GM23338 (cell line): ENCODE results near the gene PGBD5.

Experiments used
- CREB1 ChIP-seq: fragments of 250-450 bp; sonication (Bioruptor Pico); IDR thresholded peaks from 2 replicates; pipeline ENCODE4 v1.5.0; 2020; ENCODE audit warnings: low read depth, mild to moderate bottlenecking, moderate library complexity
- CTCF ChIP-seq, 2 experiments: fragments of 200-600 bp in 1 of 2; sonication (generic) in 1 of 2; conservative IDR thresholded peaks; 2 replicates each; pipeline versions ENCODE4 v1.5.1 to v1.6.1; 2016 to 2017; ENCODE audit warnings: antibody characterized with exemption in 2 of 2, low read depth in 2 of 2, mild to moderate bottlenecking in 2 of 2, moderate library complexity in 1 of 2
- ETS1 ChIP-seq: IDR thresholded peaks from 2 replicates; pipeline ENCODE4 v1.6.1; 2016; ENCODE audit warnings: antibody characterized with exemption
- EZH2 ChIP-seq: fragments of 200-600 bp; sonication (generic); IDR thresholded peaks from one replicate; pipeline ENCODE4 v1.8.0; 2017; ENCODE audit warnings: antibody characterized with exemption, mild to moderate bottlenecking, low read depth; ENCODE audit not compliant: unreplicated experiment
- EZH2phosphoT487 ChIP-seq: fragments of 200-600 bp; sonication (generic); IDR thresholded peaks from one replicate; pipeline ENCODE4 v1.8.1; 2018; ENCODE audit warnings: antibody characterized with exemption; ENCODE audit not compliant: unreplicated experiment
- JUNB ChIP-seq: IDR thresholded peaks from one replicate; pipeline ENCODE4 v1.6.1; 2016; ENCODE audit warnings: antibody characterized with exemption; ENCODE audit not compliant: unreplicated experiment
- NANOG ChIP-seq: IDR thresholded peaks from 2 replicates; pipeline ENCODE4 v1.6.1; 2016; ENCODE audit warnings: antibody characterized with exemption, borderline replicate concordance
- POLR2AphosphoS5 ChIP-seq: IDR thresholded peaks from 2 replicates; pipeline ENCODE4 v1.6.1; 2016; ENCODE audit warnings: antibody characterized with exemption, low read depth
- REST ChIP-seq: IDR thresholded peaks from one replicate; pipeline ENCODE4 v1.6.1; 2018; ENCODE audit warnings: antibody characterized with exemption; ENCODE audit not compliant: unreplicated experiment
- STAT1 ChIP-seq: IDR thresholded peaks from one replicate; pipeline ENCODE4 v1.6.1; 2016; ENCODE audit warnings: antibody characterized with exemption; ENCODE audit not compliant: unreplicated experiment
- ZNF331 ChIP-seq: fragments of 250-450 bp; sonication (Bioruptor Pico); IDR thresholded peaks from 2 replicates; pipeline ENCODE4 v1.5.0; 2020; ENCODE audit warnings: low read depth, mild to moderate bottlenecking, moderate library complexity
- ZNF462 ChIP-seq: fragments of 250-450 bp; sonication (Bioruptor Pico); IDR thresholded peaks from 2 replicates; pipeline ENCODE4 v1.5.0; 2020; ENCODE audit warnings: mild to moderate bottlenecking, moderate library complexity

- TF ChIP-seq EZH2: no peak
- 0 out of 4 replicates have a peak, but pooled peaks of 1 of the 2 experiments have one; percentile 8 for TF ChIP-seq CTCF (conservative IDR thresholded peaks at IDR 0.05; ENCODE audit: low read depth in 2 of 2)
- no peak for TF ChIP-seq CREB1 (CRISPR knock-in tag)
- no peak for TF ChIP-seq EZH2phosphoT487
- TF ChIP-seq POLR2AphosphoS5: no peak
- no peak for TF ChIP-seq JUNB
- no peak for TF ChIP-seq REST
- TF ChIP-seq ETS1: no peak
- no peak for TF ChIP-seq ZNF331 (CRISPR knock-in tag)
- no peak for TF ChIP-seq STAT1
- TF ChIP-seq ZNF462 (CRISPR knock-in tag): no peak
- TF ChIP-seq NANOG: no peak
These were observed 69.0 kb downstream of the PGBD5 start for GRCh38 chr1:230356869-230357794.
